HepG2 (cell line): ENCODE measurements around the gene ETNK1. TPM values are rescaled to one million over a fixed set of nuclear protein-coding genes. Genes with fewer than 3 reads are reported as not detected.

ENCODE experiments used
- ARHGAP35 ChIP-seq: sonication (generic); formaldehyde crosslinking; IDR thresholded peaks from 2 replicates; pipeline ENCODE4 v1.9.0; 2022; ENCODE audit warnings: mild to moderate bottlenecking, inconsistent platforms, moderate library complexity, missing genetic modification reagents, borderline replicate concordance
- FOXA3 ChIP-seq: IDR thresholded peaks from 2 replicates; pipeline ENCODE4 v1.6.1; 2016; ENCODE audit warnings: missing genetic modification reagents, missing compliant biosample characterization
- HES4 ChIP-seq: sonication (generic); formaldehyde crosslinking; IDR thresholded peaks from 2 replicates; pipeline ENCODE4 v1.9.0; 2021; ENCODE audit warnings: mild to moderate bottlenecking, missing genetic modification reagents, borderline replicate concordance
- HMGXB3 ChIP-seq: sonication (generic); formaldehyde crosslinking; IDR thresholded peaks from 2 replicates; pipeline ENCODE4 v1.4.0; 2020; ENCODE audit warnings: missing genetic modification reagents, borderline replicate concordance
- MED8 ChIP-seq: sonication (generic); formaldehyde crosslinking; IDR thresholded peaks from 2 replicates; pipeline ENCODE4 v1.8.1; 2023; ENCODE audit warnings: mild to moderate bottlenecking, missing genetic modification reagents; ENCODE audit not compliant: insufficient replicate concordance
- MYC ChIP-seq: sonication (generic); formaldehyde crosslinking; IDR thresholded peaks from 2 replicates; pipeline ENCODE4 v1.9.0; 2021; ENCODE audit warnings: missing genetic modification reagents, borderline replicate concordance
- NBN ChIP-seq: fragments of 450-650 bp; conservative IDR thresholded peaks from 2 replicates; pipeline ENCODE4 v1.6.1; 2017
- NFKB2 ChIP-seq: sonication (generic); formaldehyde crosslinking; IDR thresholded peaks from 2 replicates; pipeline ENCODE4 v1.4.0; 2020; ENCODE audit warnings: missing genetic modification reagents, borderline replicate concordance
- PATZ1 ChIP-seq: sonication (generic); formaldehyde crosslinking; IDR thresholded peaks from 2 replicates; pipeline ENCODE4 v1.4.0; 2020; ENCODE audit warnings: missing genetic modification reagents
- REPIN1 ChIP-seq: sonication (generic); formaldehyde crosslinking; IDR thresholded peaks from 2 replicates; pipeline ENCODE4 v1.8.0; 2022; ENCODE audit warnings: missing genetic modification reagents, low read depth, mild to moderate bottlenecking, borderline replicate concordance
- RFXAP ChIP-seq: sonication (generic); formaldehyde crosslinking; IDR thresholded peaks from 2 replicates; pipeline ENCODE4 v1.4.0; 2020; ENCODE audit warnings: missing genetic modification reagents, borderline replicate concordance
- SOX6 ChIP-seq, 2 experiments: fragments of 450-650 bp in 1 of 2; sonication (generic) in 1 of 2; formaldehyde crosslinking in 1 of 2; IDR thresholded peaks; 2 replicates each; pipeline versions ENCODE4 v1.4.0 to v1.6.1; 2017 to 2020; ENCODE audit warnings: antibody characterized with exemption in 1 of 2, mild to moderate bottlenecking in 1 of 2, missing genetic modification reagents in 1 of 2
- USF2 ChIP-seq, 2 experiments: sonication (generic) in 1 of 2; formaldehyde crosslinking in 1 of 2; IDR thresholded peaks; 2 replicates each; pipeline versions ENCODE4 v1.5.1 to v1.6.1; 2011 to 2020; ENCODE audit warnings: borderline replicate concordance in 1 of 2, low read depth in 1 of 2, low read length in 1 of 2, mild to moderate bottlenecking in 1 of 2, missing genetic modification reagents in 1 of 2, moderate library complexity in 1 of 2
- ZNF124 ChIP-seq: sonication (generic); formaldehyde crosslinking; IDR thresholded peaks from 2 replicates; pipeline ENCODE4 v1.4.0; 2020; ENCODE audit warnings: missing genetic modification reagents
- ZNF468 ChIP-seq: sonication (generic); formaldehyde crosslinking; IDR thresholded peaks from 2 replicates; pipeline ENCODE4 v1.8.0; 2022; ENCODE audit warnings: mild to moderate bottlenecking, moderate library complexity, missing genetic modification reagents
- ZNF580 ChIP-seq: IDR thresholded peaks from 2 replicates; pipeline ENCODE4 v1.6.1; 2016; ENCODE audit warnings: low read depth, borderline replicate concordance
- ZNF607 ChIP-seq: sonication (generic); formaldehyde crosslinking; IDR thresholded peaks from 2 replicates; pipeline ENCODE4 v1.5.1; 2020; ENCODE audit warnings: missing genetic modification reagents, mild to moderate bottlenecking, borderline replicate concordance
- ZNF619 ChIP-seq: sonication (generic); formaldehyde crosslinking; IDR thresholded peaks from 2 replicates; pipeline ENCODE4 v1.4.0; 2020; ENCODE audit warnings: mild to moderate bottlenecking, missing genetic modification reagents
- polyA plus RNA-seq, 8 experiments: library from polyadenylated mRNA; depleted of rRNA in 3 of 8; stranded (reverse) in 7 of 8; unstranded in 1 of 8; fragments of >200 nt; fragmentation: Illumina TruSeq in 4 of 8; extraction: Trizol in 4 of 8; gene quantifications; 2 replicates each; pipeline versions ENCODE4 v1.2.1 to v1.2.3, GENCODE V29; 2011 to 2016; ENCODE audit warnings: low read depth in 4 of 8, missing spikeins in 1 of 8, mixed read lengths in 1 of 8; ENCODE audit not compliant: insufficient read depth in 1 of 8
- total RNA-seq, 5 experiments: library from RNA; depleted of rRNA; stranded (reverse); fragments of >200 nt; fragmentation: Illumina TruSeq; extraction: Trizol; gene quantifications; 2 replicates each; pipeline ENCODE4 v1.2.3, GENCODE V29; 2016; ENCODE audit warnings: low read depth in 1 of 5

ETNK1 gene
- total and polyA plus RNA-seq, 2 of the 13 experiments (the other 11 are each of a cell fraction or from before 2014, with no cell fraction given) = 14.4 to 55.7 TPM

- TF ChIP-seq HMGXB3 (CRISPR knock-in tag) (peak; percentile 58; the same call in 1 of the 2 replicates), FOXA3 (no peak; the same call in 1 of the 2 replicates), ARHGAP35 (CRISPR knock-in tag) (peak; percentile 55; the same call in 1 of the 2 replicates), NFKB2 (peak; percentile 97; the same call in 1 of the 2 replicates), ZNF607 (peak; percentile 40; the same call in 1 of the 2 replicates), RFXAP (CRISPR knock-in tag) (peak; percentile 52), USF2 (IDR thresholded peaks at IDR 0.05; ENCODE audit: low read depth, low read length) (peak; percentile 40; the same call in 1 of the 2 replicates), USF2 (CRISPR knock-in tag; IDR thresholded peaks at IDR 0.05; ENCODE audit: borderline replicate concordance) (peak; percentile 75), REPIN1 (CRISPR knock-in tag) (no peak; the same call in none of the 2 replicates), SOX6 (IDR thresholded peaks at IDR 0.05) (no peak), SOX6 (CRISPR knock-in tag; IDR thresholded peaks at IDR 0.05) (peak; percentile 70; the same call in 1 of the 2 replicates), ZNF124 (CRISPR knock-in tag) (no peak; the same call in 1 of the 2 replicates), ZNF468 (CRISPR knock-in tag) (0 out of 2 replicates have a peak, but pooled peaks have one; percentile 46), MED8 (CRISPR knock-in tag) (peak; percentile 45), ZNF580 (CRISPR knock-in tag) (0 out of 2 replicates have a peak, but pooled peaks have one; percentile 26), NBN (no peak), HES4 (peak; percentile 84), MYC (CRISPR knock-in tag) (peak; percentile 86), ZNF619 (CRISPR knock-in tag) (no peak), PATZ1 (CRISPR knock-in tag) (peak; percentile 11; the same call in 1 of the 2 replicates)
These were observed at the start of gene ETNK1 (continued) for GRCh38 chr12:22624870-22625761.
